ENCODE results near the gene MYZAP. TPM values are rescaled to one million over a fixed set of nuclear protein-coding genes. Genes with fewer than 3 reads are reported as not detected.

Gene MYZAP
- total RNA-seq (2014; rRNA removed; shearing (Covaris generic)), result 0.66 and 1.5 TPM in 2 replicates
- 1.0 and 1.1 TPM in 2 replicates for polyA plus RNA-seq (2016; fragmentation: Nextera tagmentation; extraction: Ambion mirVana)
- long read RNA-seq, result 0 reads

GRCh38 chr15:57591822-57592367 lies at the start of gene MYZAP:
Gene MYZAP (plus strand): TSS chr15:57591904. CDS start chr15:57592035, 131 bp downstream.
- Histone ChIP-seq H3K4me2 (peak within 1 kb of the TSS; percentile 88), H3K9me2 (ENCODE audit: insufficient read depth) (peaks cover 7% of the 10 kb centered on the region), H4K20me1 (replicated peaks; ENCODE audit: insufficient read depth) (no peaks in the 10 kb centered on the region), H3K79me2 (replicated peaks; ENCODE audit: insufficient read depth) (no peaks in the 10 kb centered on the region), H2AFZ (peak within 1 kb of the TSS; percentile 94), H3K36me3 (ENCODE audit: insufficient read depth) (no peaks in the 10 kb centered on the region), H3K4me3 (peak within 1 kb of the TSS; percentile 72), H3F3A (replicated peaks; ENCODE audit: low read depth) (no peaks in the 10 kb centered on the region; the same call in 1 of the 2 replicates), H3K4me1 (ENCODE audit: insufficient read depth) (0 out of 2 replicates have a peak, but pooled peaks cover 8% of the 10 kb centered on the region), H3K27ac (ENCODE audit: low read depth) (no peak within 1 kb of the TSS), H3K27me3 (ENCODE audit: insufficient read depth) (peaks cover 21% of the 10 kb centered on the region)
- Mint-ChIP-seq H3K36me3 (ENCODE audit: low read depth) (no peaks in the 10 kb centered on the region), H3K4me1 (peaks cover 8% of the 10 kb centered on the region; the same call in 2 of the 3 replicates), H3K27ac (no peak within 1 kb of the TSS), H3K4me3 (peak within 1 kb of the TSS; percentile 78), H3K9me3 (no peaks in the 10 kb centered on the region), H3K27me3 (ENCODE audit: insufficient read depth, low read depth, poor library complexity) (peaks cover 10% of the 10 kb centered on the region)
- no peak for TF ChIP-seq STAT1 (IDR thresholded peaks at IDR 0.05; ENCODE audit: unreplicated experiment)
- TF ChIP-seq POLR2AphosphoS5 (IDR thresholded peaks at IDR 0.05; ENCODE audit: low read depth), result peak; percentile 45; the same call in 1 of the 2 replicates
- ATAC-seq (peak; percentile 97), DNase-seq (ENCODE audit: low spot score) (peak; percentile 59)

- no peak overlapping the region for H3K27ac Mint-ChIP-seq
- H3K4me3 Mint-ChIP-seq, result no peak overlapping the region
- H3K27ac ChIP-seq (ENCODE audit: low read depth), result no peak overlapping the region
- H3K4me1 ChIP-seq (ENCODE audit: insufficient read depth), result no peaks in the 10 kb centered on the region
- no peaks in the 10 kb centered on the region for H3K79me2 ChIP-seq (replicated peaks; ENCODE audit: insufficient read depth)
- H3K4me2 ChIP-seq, result no peak overlapping the region
- no peak overlapping the region for H3K4me3 ChIP-seq
- H3K36me3 ChIP-seq (ENCODE audit: insufficient read depth), result peaks cover 10% of the 10 kb centered on the region
- ATAC-seq, result no peak
- no peaks in the 10 kb centered on the region for H3K9me3 Mint-ChIP-seq
- H3F3A ChIP-seq (replicated peaks; ENCODE audit: low read depth), result no peaks in the 10 kb centered on the region
- DNase-seq (ENCODE audit: low spot score), result no peak
- H3K27me3 ChIP-seq (ENCODE audit: insufficient read depth), result no peaks in the 10 kb centered on the region
- peaks cover 2% of the 10 kb centered on the region for H3K27me3 Mint-ChIP-seq (ENCODE audit: insufficient read depth, low read depth, poor library complexity)
- TF ChIP-seq JUNB (IDR thresholded peaks at IDR 0.05; ENCODE audit: unreplicated experiment) (no peak), POLR2AphosphoS5 (IDR thresholded peaks at IDR 0.05; ENCODE audit: low read depth) (no peak), EZH2phosphoT487 (IDR thresholded peaks at IDR 0.05; ENCODE audit: unreplicated experiment) (no peak), ZNF114 (CRISPR knock-in tag; IDR thresholded peaks at IDR 0.05) (no peak), CREB1 (CRISPR knock-in tag; IDR thresholded peaks at IDR 0.05; ENCODE audit: low read depth) (no peak)
- H2AFZ ChIP-seq, result no peak overlapping the region
- H3K36me3 Mint-ChIP-seq (ENCODE audit: low read depth), result peaks cover 54% of the 10 kb centered on the region
- H4K20me1 ChIP-seq (replicated peaks; ENCODE audit: insufficient read depth), result no peaks in the 10 kb centered on the region
- H3K9me2 ChIP-seq (ENCODE audit: insufficient read depth), result no peaks in the 10 kb centered on the region
- H3K4me1 Mint-ChIP-seq, result peaks cover 3% of the 10 kb centered on the region; the same call in 1 of the 3 replicates
Observed at GRCh38 chr15:57542505-57542817, 49.2 kb upstream of the MYZAP start.

GRCh38 chr15:57544848-57545480 lies 46.7 kb upstream of the MYZAP start:
- no peak overlapping the region for H3K27ac ChIP-seq (ENCODE audit: low read depth)
- H3K9me2 ChIP-seq (ENCODE audit: insufficient read depth), result no peaks in the 10 kb centered on the region
- H3K79me2 ChIP-seq (replicated peaks; ENCODE audit: insufficient read depth), result no peaks in the 10 kb centered on the region
- no peak overlapping the region for H3K4me3 ChIP-seq
- no peak for ATAC-seq
- no peaks in the 10 kb centered on the region for H3K27me3 ChIP-seq (ENCODE audit: insufficient read depth)
- no peak overlapping the region for H2AFZ ChIP-seq
- Mint-ChIP-seq H3K36me3 (ENCODE audit: low read depth) (peaks cover 66% of the 10 kb centered on the region), H3K4me3 (no peak overlapping the region), H3K4me1 (peaks cover 3% of the 10 kb centered on the region; the same call in 1 of the 3 replicates), H3K27me3 (ENCODE audit: insufficient read depth, low read depth, poor library complexity) (peaks cover 7% of the 10 kb centered on the region), H3K9me3 (no peaks in the 10 kb centered on the region), H3K27ac (no peak overlapping the region)
- no peaks in the 10 kb centered on the region for H4K20me1 ChIP-seq (replicated peaks; ENCODE audit: insufficient read depth)
- no peaks in the 10 kb centered on the region for H3F3A ChIP-seq (replicated peaks; ENCODE audit: low read depth)
- peaks cover 10% of the 10 kb centered on the region for H3K36me3 ChIP-seq (ENCODE audit: insufficient read depth)
- no peaks in the 10 kb centered on the region for H3K4me1 ChIP-seq (ENCODE audit: insufficient read depth)
- no peak for DNase-seq (ENCODE audit: low spot score)
- H3K4me2 ChIP-seq, result no peak overlapping the region
- no peak for TF ChIP-seq JUNB (IDR thresholded peaks at IDR 0.05; ENCODE audit: unreplicated experiment)
- no peak for TF ChIP-seq ZNF114 (CRISPR knock-in tag; IDR thresholded peaks at IDR 0.05)
- no peak for TF ChIP-seq CTCF (conservative IDR thresholded peaks at IDR 0.05; ENCODE audit: low read depth in 2 of 2)
- no peak for TF ChIP-seq STAT1 (IDR thresholded peaks at IDR 0.05; ENCODE audit: unreplicated experiment)
- no peak for TF ChIP-seq EZH2phosphoT487 (IDR thresholded peaks at IDR 0.05; ENCODE audit: unreplicated experiment)
- TF ChIP-seq ETS1 (IDR thresholded peaks at IDR 0.05), result no peak
- no peak for TF ChIP-seq POLR2AphosphoS5 (IDR thresholded peaks at IDR 0.05; ENCODE audit: low read depth)
